ENCODE results near the gene SDK1.

DNA sequence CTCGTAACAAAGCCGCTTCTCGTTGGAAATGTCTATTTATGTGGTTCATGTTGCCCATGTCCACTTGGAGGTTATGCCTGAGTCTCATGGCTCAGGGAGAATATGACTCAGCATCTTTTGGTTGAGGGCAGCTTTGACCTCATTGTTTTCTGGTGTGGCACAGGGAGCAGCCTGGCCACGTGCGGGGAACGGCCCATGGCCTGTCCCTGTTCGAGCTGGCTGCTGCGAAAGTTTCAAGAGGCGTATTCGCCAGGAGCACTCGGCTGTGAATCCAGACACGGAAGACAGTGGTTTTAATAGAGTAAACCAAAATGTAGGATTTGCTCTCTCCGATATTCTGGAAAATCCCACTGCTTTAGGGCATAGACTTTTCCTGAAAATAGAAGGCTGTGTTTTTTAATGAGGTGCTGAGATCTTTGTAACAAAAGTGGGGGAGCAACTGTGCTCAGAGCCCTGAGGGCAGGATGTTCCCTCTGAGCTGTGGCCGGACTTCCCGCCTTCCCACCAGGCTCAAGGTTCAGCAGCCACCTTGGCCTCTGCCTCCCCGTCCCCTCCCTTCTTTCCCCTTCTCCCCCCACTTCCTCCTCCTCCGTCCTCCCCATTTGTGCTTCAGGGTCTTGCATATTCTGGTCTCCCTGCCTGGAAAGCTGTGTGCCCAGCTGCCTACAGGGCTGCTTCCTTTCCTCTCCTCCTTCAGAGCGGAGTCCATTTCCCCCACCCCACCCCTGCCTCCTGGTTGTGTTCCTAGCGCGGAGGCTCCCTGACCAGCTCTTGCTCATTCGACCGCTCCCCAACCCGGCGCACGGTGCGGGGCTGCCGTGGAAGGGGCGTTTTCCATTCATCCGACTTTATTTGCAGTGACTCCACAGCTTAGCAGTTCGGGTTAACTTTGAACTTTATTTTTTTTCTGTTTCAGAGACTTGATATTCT lies 642.0 kb downstream of the SDK1 start:
- TF ChIP-seq CTCF (IDR thresholded peaks at IDR 0.05) (no peak), POLR2A (IDR thresholded peaks at IDR 0.05) (no peak)
